Activated T-helper 9 cell treated with anti-CD3 and anti-CD28 coated beads, Interleukin-2, amount 50 U/mL, for 16 hours (primary cell): ENCODE measurements around the gene CNTNAP4.

Source experiments
- DNase-seq: peaks from one replicate; pipeline ENCODE4 v3.0.0-alpha.2; 2020; ENCODE audit warnings: low read depth

The CNTNAP4 gene

DNA sequence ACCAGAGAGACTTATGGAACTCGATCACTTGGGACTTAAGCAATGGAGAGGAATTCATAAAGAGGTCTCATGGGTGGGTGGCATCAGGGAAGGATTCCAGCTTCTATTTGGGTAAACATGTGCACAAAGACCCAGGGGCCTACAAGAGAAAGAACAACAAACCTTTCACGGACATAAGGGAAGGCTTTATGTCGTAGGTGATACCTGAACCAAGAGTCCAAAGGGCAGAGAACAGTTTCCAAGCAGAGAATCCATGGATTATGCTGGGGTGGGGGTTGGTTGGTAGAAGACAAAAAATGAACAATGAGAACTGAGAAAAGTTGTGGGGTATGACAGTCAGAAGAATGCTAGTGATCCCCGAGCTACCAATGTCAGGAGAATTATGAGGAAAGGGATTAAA is 119.8 kb downstream of the CNTNAP4 start:
- no peak for DNase-seq

DNA sequence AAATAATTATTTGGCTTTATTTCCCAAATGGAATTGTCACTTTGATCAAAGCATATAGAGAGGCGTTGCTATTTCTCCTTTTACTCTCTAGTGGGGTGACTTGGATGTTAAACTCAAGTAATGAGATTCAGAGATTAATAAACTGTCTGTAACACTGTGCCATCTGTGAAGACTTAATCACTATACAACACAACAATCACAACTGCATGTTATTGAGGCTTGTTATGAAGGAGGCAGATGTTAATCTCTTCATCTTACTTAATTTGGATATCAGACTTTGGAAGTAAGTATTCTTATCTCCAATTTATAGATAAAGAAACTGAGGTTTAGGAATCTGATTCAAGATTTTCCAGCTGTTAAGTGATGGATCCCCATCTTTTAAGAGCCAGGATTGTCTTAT is 132.5 kb downstream of the CNTNAP4 start:
- no peak for DNase-seq

DNA sequence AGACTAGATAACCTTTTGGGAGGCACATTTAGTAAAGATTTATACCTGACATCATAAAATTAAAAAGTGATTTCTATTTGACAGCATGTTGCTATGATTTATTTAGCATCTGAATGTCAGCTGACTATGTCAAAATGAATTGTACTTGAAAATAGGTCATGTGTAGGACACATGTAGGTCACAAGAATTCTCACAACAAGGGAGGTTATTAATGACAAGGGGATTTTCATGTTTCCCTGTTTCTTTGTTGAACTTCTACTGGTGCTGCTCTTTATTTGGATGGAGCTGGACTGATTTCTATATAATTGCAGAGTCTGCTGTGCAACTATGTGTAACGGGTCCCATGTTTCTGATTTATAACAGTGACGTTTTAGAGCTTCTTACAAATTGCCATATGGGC is 144.4 kb downstream of the CNTNAP4 start:
- DNase-seq, result no peak

DNA sequence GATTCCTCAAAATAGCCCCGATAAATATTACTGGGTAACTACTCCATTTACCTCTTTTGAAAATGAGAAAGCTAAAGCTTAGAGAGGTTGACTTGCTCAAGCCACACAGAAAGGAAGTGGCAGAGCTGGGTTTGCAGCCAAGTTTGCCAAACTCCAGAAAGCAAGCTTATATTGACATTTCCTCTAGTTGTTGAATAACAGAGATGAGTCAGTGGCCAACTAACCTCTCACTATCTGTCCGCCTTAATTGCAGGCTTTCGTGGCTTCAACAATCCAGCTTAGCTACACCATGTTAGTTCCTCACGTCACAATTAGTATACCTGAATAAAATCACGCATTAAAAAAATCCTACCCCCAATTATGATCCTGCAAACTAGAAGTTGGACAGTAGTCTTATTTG is 151.7 kb downstream of the CNTNAP4 start:
- no peak for DNase-seq

DNA sequence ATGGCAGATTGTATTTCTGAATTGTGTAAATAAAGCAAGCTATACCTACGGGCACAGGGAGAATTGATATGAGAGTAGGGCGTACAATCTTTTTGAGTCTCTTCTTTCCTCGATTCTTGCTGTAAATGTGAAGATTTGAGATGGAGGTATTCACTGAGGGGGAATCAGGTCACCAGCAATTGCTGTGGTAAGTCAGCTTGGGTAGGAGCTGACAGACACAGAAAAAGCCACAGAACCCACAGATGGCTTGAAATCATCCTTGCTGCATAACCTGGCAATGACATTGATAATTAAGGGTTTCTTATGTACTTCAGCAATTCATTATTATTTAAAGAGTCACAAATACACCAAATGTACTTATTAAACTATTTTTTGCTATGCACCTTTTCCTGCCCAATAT is 164.2 kb downstream of the CNTNAP4 start:
- no peak for DNase-seq

DNA sequence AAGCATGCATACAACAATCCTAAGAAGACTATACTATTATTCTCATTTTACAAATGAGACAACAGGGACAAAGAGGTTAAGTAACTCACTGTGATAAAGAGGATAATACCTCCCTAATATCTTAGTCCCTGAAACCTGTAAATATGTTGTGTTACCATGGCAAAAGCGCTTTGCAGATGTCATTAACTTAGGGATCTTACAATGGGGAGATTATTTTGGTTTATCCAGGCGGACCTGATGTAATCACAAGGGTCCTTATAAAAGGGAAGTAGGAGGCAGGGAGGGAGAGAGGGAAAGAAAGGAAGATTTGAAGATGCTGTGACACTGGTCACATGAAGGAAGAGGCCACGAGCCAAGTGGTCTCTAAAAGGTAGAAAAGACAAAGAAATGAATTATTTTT is 164.7 kb downstream of the CNTNAP4 start:
- DNase-seq, result no peak

DNA sequence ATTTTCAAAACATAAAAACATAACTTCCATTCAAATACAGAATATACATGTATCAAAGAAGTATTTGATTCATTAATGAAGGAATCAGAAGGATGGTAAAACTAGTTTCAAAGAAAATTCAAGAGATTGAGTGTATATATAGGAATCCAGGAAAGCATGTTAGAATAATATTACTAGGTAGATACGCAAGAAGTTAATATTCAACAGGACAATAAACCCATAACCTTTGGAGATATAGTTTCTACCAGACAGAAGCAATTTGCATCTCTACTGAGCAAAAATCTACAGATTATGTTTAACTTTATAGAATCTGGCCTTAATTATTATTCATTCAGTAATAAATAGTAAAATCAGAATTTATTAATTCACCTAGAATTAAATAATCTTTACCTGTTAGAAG is 166.8 kb downstream of the CNTNAP4 start:
- DNase-seq, result no peak

DNA sequence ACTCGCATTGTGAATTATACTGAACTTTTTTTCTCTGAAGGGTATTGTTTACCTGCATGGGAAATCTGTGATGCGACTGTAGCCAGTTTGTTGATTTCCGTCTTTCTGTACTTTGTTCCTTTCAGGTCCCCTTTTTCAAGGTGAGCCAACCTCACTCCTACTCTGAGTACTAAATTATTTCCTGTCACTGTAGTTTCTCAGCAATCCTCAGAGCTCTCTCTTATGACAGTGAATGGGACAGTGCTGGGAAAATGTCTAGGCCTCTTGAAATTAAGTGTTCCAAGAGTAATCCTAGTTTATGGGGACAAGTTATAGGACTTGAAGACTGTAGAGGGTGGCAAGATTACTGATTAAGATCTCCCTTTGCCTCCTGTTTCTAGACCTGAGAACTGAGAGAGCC is 167.6 kb downstream of the CNTNAP4 start:
- DNase-seq, result no peak

DNA sequence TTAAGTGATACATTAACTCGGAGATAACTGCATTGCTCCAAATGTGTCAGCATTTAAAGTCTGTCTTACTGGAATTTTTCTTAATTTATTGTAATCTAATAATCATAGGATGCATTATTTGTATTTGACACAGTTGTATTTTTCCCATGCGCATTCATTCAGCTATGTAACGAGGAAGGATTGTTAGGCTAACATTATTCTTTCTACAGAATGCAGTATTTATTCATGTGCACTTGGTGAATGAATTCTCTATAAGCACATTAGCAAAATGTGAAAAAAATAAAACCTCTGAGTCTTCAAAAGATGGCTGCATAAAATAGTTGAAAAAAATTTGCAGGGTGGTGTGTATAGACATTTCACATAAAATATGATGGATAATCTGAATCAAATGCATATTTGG is 168.6 kb downstream of the CNTNAP4 start:
- no peak for DNase-seq

DNA sequence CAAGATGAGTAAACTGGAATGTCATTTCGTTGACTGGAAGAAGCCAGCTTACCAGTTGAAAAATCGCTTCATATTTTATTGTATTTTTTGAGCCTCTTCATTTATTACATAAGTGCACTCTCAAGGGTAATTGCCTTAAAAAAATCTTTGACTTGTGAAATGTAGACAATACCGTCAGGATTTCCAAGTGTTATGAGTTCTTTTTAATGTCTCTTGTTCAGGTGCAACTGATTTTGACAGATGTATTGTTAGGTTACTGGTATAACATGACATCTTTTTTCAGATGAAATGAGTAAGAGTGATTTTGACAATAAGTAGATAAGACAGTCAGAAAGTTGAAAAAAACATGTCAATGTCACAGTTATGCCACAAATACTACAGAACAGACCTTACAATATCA is 169.1 kb downstream of the CNTNAP4 start:
- DNase-seq, result no peak

DNA sequence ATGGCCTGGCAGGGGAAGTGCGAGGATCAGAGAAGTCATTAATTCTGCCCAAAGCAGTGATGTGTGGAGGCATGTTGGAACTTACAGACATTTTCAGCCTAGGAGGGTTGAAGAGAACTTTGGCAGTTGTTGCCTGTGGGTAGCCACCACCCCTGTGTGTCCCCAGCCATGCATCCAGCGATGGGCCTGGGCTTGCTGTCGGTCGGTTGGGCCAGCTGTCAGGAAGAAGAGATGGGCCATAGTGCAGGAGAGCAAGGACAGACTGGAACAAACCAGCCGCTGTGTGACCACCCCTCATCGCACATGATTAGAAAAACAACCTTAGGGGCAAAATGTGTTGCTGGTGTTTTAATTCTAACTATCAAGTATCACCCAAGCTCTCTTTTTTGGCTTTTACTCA is 173.7 kb downstream of the CNTNAP4 start:
- no peak for DNase-seq

DNA sequence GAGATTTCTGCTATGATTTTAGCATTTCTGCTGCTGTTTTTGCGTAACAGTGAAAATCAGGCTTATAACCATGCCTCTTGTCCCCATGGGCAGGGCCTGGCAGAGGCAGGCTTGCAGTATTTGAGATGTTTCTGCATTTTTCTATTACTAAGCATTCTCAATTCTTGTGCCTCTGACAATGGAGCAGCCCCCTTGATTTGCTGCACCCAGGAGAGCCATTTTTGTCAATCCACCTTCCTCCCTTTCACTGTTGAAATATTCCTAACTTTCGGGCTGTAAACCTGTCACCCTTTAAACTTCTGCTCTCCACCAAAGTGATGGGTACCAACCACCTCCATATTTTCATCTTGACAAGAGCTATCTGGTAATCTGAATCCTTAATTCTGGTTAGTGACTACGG is 178.1 kb downstream of the CNTNAP4 start:
- no peak for DNase-seq

DNA sequence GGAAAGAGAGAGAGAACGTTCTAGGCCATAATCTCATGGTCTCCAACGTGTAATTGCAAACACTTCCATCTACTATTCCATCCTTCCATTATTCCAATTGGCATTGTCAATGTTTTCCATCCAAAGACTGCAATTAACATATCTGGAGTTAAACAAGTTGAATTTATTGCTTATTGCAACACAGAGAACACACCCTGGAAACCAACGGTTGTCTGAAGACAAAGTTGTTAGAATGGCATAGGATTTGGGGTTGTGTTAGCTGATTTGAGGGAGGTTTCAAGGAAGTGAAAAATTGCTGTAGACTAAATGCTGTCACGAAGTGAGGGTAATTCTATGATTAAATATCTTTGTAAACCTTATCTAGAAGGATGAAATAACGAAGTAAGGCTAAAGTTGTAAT is 178.8 kb downstream of the CNTNAP4 start:
- DNase-seq, result no peak

DNA sequence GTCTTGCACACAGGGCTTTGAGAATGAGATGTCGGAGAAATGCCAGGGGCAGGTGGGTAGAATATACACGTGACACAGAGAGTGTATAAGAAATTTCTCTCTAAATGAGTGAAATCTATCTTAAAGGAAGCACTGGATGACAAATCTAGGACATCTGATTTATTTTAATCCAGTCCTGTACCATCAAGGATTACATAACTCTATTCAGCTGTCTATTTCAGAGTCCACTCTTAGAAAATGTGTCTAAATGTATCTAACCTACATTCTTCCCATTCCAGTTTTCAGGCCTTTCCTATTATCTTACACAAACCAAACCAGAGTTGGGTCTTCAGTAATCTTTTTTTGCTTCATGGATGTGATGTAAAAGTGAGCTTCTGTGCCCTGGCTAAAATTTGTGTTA is 181.9 kb downstream of the CNTNAP4 start:
- no peak for DNase-seq

DNA sequence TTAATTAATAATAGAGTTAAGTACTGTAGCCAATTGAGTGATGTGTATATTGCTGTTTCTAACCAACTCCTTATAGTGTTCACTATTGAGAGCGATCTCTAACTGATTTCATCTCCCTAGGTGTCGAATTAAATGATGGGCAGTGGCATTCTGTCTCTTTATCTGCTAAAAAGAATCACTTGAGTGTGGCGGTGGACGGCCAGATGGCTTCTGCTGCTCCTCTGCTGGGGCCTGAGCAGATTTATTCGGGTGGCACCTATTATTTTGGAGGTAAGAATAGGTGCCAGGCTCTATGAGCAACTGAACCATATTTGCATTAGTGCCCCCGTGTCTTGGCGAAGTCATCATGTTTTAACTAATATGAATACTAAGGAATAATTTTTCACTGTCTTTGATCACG is 184.6 kb downstream of the CNTNAP4 start:
- no peak for DNase-seq

DNA sequence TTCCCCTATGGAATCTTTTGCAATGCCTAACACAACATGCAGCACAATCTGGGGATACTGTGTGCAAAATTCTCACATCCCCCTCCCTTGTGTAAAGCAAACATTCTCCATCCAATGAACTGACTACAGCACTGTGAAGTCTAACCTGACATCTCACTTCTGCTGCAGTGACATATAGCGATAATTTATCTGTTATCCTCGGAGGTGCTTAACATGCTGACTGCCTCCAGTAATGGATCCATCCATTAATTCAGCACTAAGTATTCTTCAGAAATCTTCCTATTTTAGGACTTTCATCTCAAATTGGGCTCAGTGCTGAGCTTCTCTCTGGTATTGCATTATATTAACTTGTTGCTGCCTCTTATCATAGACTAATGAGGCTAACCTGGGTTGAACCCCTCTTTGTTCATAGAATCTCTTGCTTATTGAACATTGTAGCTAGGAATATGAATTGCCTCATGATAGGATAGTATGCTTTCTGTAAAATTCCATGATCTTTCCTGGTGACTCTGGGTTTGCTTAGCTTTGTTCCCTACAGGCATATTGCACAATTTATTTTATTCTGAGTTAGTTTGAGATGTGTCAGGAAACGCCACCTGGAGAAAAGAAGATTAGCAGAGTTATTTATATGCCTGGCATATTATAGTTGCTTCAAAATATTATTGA is 187.9 kb downstream of the CNTNAP4 start:
- no peak for DNase-seq

DNA sequence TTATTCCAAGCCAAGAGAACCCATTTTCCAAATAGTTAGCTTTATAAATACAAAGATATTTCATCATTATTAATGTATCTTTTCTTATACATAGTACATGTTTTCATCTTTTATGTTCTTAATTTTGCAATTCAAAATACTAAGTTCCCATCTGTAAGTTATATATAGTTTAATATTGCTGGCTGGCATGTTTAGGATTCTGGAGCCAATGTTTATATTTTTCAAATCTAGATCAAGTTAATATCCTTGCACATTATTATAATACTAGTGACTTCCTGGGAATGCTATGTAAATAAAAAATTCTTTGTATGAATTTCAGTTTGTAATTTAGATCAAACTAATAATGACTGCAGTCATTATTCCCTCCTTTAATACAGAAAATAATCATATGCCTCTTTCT is 189.7 kb downstream of the CNTNAP4 start:
- DNase-seq, result no peak

DNA sequence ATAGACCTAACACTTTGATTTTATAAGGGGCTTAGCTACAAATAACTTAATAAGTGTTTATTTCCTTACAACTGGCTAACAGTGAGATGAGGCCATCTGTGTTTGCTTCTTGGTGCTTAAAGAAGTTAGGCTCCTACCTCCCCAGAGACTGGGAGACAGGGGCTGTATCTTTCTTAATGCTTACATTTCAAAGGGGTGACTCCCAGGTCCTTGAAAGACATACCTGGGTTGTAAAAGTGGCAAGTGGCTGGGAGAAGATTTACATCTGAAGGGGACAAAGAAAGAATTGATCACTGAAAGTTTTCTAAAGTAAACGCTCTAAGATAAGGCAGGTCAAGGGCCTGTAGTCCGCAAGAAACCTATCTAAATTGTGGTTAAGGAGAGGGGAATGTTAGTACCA is 196.8 kb downstream of the CNTNAP4 start:
- DNase-seq, result no peak

DNA sequence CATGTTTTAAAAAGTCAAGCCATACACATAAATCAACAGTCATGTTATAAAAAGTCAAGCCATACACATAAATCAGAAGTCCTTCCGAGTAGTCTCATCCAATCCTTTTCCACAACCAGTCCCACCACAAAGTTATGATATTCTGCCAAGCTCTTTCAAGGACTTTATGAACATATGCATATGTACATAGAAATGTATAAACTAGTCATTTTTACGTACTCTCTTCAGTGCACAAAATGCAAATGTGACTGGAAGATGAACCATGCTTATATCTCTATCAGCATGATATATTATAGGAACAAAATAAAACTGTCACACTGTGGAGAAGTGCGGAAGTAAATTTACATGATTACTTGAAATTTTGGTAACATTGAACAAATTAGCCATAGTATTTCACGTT is 200.9 kb downstream of the CNTNAP4 start:
- no peak for DNase-seq

DNA sequence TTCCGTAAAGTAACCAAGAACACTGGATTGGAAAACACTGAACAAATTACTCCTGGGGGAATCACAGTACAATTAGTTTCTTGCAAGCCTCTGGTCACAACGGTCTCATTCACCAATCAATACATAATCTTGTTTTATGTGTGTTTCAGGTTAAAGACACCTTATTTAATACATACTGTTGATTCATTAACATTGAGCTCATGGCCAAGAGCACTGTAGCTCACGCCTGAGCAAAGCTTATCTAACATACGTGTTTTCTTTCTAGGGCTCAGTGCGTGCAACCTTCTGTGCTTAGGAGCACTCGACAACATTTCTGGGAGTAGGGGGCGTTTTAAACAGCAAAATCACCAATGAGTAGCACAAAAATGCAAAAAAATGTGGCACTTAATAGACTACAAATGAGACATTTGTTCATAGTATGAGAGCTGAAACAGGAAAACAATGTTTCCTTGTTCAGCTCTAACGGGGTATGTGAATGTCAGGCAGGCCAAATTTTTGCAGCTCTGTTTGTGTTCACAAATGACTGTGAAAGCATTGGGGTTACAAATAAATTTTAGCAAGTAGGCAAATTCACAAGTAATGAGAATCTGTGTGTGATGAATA is 206.2 kb downstream of the CNTNAP4 start:
- no peak for DNase-seq

DNA sequence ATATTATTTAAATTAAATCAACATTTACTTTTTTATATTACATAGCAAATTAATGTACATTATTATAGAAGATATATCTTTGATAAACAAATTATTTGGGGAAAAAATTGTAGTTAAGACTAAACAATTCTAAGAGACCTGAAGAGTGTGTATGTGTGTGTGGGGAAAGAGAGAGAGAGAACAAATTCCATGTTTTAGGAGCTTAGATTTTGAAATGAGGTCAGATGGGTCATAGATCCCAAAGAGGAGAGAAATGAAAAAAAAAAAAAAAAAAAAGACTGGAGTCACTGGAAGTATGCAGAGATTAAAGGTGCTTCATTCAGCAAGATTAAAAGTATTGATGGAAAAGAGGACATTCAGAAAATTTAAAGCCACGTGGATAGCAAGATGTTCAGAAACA is 206.8 kb downstream of the CNTNAP4 start:
- no peak for DNase-seq

DNA sequence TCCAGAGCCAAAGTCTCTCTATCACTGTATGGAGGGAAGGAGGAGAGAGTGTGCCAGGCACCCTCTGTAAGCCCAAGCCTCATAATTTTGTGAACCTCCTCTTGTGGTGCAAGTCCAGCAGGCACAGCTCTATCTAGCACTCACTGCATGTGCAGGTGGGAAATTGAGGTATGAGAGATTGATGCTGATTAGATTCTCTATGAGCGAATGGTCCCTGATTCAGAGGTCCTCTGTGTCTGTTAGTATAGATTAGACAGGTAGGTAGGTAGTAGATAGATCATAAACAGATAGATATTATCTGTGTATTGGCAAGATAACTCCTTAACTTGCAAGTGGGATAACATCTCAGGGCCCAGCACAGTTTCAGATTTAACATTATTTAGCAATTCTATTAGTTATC is 209.5 kb downstream of the CNTNAP4 start:
- DNase-seq, result no peak

DNA sequence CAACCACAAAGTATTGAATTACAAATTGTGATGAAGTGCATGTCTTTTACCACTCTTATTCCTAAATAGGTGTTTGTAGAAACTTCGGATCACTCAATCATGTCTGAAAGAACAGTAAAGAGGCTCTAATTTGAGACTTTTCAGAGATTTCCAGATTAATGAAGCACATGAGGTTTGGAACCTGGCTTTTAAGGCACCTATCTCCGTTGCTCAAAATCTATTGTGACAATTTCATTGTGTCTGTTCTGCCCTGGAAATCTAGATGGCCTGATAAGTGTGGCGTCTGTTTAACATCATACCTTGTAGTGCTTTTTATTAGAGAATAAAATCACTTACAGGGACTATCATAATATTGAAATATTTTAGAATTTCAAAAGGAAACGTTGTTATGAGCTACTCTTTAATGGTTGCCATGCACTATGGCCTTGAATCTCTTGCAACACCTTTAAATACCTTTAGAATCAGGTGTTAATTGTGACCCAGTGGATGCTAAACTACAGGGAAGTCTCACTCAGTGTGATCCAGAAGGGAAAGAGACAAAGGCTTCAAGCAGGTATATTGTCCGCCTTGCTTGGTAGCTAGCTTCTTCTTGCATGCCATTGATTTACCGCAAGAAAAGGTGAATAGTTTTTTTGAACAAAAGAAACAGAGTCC is 210.3 kb downstream of the CNTNAP4 start:
- no peak for DNase-seq

DNA sequence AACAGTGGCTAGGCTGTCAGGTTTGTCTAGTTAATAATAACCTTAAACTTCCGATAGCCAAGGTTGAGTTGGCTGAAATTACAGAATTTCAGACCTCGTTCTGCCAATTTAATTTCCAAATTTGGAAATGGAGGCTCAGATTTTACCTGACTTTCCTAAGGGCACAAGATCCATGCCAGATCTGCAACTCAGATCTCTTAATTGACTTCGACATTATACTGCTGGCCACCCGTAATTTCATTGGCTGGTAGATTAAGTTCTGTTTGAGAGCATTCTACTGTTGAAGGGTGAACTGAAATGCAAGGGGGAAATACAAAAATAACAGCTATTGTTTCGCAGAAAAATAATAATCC is 210.8 kb downstream of the CNTNAP4 start:
- DNase-seq, result no peak
